IMR-90 (cell line): ENCODE measurements around the gene RNF186. TPM values are rescaled to one million over a fixed set of nuclear protein-coding genes. Genes with fewer than 3 reads are reported as not detected.

Experiments used
- ATAC-seq: fragments of 200-7000 bp; cut with Tn5 transposase; 2 replicates; pipeline ENCODE4 v1.9.1; 2020; ENCODE audit warnings: low read depth, mild to moderate bottlenecking, moderate library complexity
- BruUV-seq: library from RNA; stranded (reverse); fragments of 400-500 nt; replicated peaks from 2 replicates; lab custom pipeline; 2021; lab: Mats Ljungman, UMichigan
- CTCF ChIA-PET: fragments of 300-600 bp; formaldehyde crosslinking; extraction: SDS; loops from one replicate; lab custom pipeline; 2021; ENCODE audit warnings: antibody characterized with exemption; lab: Yijun Ruan, JAX
- POLR2A ChIA-PET: fragments of 300-600 bp; sonication (Branson Sonifier 250); formaldehyde crosslinking; loops from one replicate; lab custom pipeline; 2022; ENCODE audit warnings: antibody characterized with exemption; ENCODE audit not compliant: unreplicated experiment; lab: Charles Lee
- DNase-seq: peaks from one replicate; pipeline ENCODE4 v3.0.0; 2013
- H2AFZ ChIP-seq: replicated peaks from 2 replicates; pipeline ENCODE3; 2013; ENCODE audit warnings: low read length, mild to moderate bottlenecking; ENCODE audit not compliant: poor library complexity
- H2AK5ac ChIP-seq: 2 replicates; pipeline ENCODE4 v1.6.1; 2013; ENCODE audit warnings: low read depth, low read length, inconsistent platforms
- H2AK9ac ChIP-seq: replicated peaks from 2 replicates; pipeline ENCODE3; 2013; ENCODE audit warnings: mild to moderate bottlenecking, low read depth, low read length, moderate library complexity; ENCODE audit not compliant: poor library complexity
- H2BK120ac ChIP-seq: 2 replicates; pipeline ENCODE4 v1.6.1; 2013; ENCODE audit warnings: low read depth, low read length, inconsistent platforms
- H2BK15ac ChIP-seq: 3 replicates; pipeline ENCODE4 v1.6.1; 2013; ENCODE audit warnings: low read depth, low read length, inconsistent platforms
- H2BK20ac ChIP-seq: 2 replicates; pipeline ENCODE4 v1.6.1; 2013; ENCODE audit warnings: low read depth, mild to moderate bottlenecking, inconsistent platforms, low read length, moderate library complexity
- H2BK5ac ChIP-seq: 2 replicates; pipeline ENCODE4 v1.6.1; 2013; ENCODE audit warnings: mild to moderate bottlenecking, low read depth, low read length, inconsistent platforms; ENCODE audit not compliant: poor library complexity, severe bottlenecking
- H3K14ac ChIP-seq: replicated peaks from 2 replicates; pipeline ENCODE4 v1.6.1; 2013; ENCODE audit warnings: low read depth, low read length, inconsistent platforms
- H3K18ac ChIP-seq: 2 replicates; pipeline ENCODE4 v1.6.1; 2013; ENCODE audit warnings: low read depth, low read length, control low read depth
- H3K23ac ChIP-seq: 2 replicates; pipeline ENCODE4 v1.6.1; 2013; ENCODE audit warnings: low read depth, low read length, inconsistent platforms
- H3K27ac ChIP-seq: 2 replicates; pipeline ENCODE4 v1.5.1; 2013; ENCODE audit warnings: mild to moderate bottlenecking, control low read depth, low read length; ENCODE audit not compliant: insufficient read depth
- H3K27me3 ChIP-seq: 2 replicates; pipeline ENCODE4 v1.6.1; 2013; ENCODE audit warnings: low read length; ENCODE audit not compliant: control insufficient read depth, insufficient read depth
- H3K36me3 ChIP-seq: 2 replicates; pipeline ENCODE4 v1.6.1; 2013; ENCODE audit warnings: low read length, mixed read lengths; ENCODE audit not compliant: control insufficient read depth, insufficient read depth
- H3K4ac ChIP-seq: 2 replicates; pipeline ENCODE4 v1.6.1; 2013; ENCODE audit warnings: low read depth, low read length, inconsistent platforms
- H3K4me1 ChIP-seq: 2 replicates; pipeline ENCODE4 v1.6.1; 2013; ENCODE audit warnings: low read length, mixed read lengths; ENCODE audit not compliant: control insufficient read depth, insufficient read depth
- H3K4me2 ChIP-seq: 2 replicates; pipeline ENCODE4 v1.6.1; 2013; ENCODE audit warnings: low read depth, mild to moderate bottlenecking, control low read depth, low read length, moderate library complexity
- H3K4me3 ChIP-seq: 2 replicates; pipeline ENCODE4 v1.5.1; 2013; ENCODE audit warnings: low read depth, mild to moderate bottlenecking, control low read depth, low read length, moderate library complexity; ENCODE audit not compliant: insufficient read depth
- H3K56ac ChIP-seq: 2 replicates; pipeline ENCODE4 v1.6.1; 2013; ENCODE audit warnings: low read length, inconsistent platforms; ENCODE audit not compliant: insufficient read depth; ENCODE audit errors: extremely low read depth
- H3K79me1 ChIP-seq, 2 experiments: 2 replicates each; pipeline ENCODE4 v1.6.1; 2013; ENCODE audit warnings: low read length in 2 of 2, inconsistent platforms in 1 of 2, low read depth in 1 of 2
- H3K9ac ChIP-seq: 2 replicates; pipeline ENCODE4 v1.6.1; 2013; ENCODE audit warnings: low read depth, low read length, control low read depth
- H3K9me1 ChIP-seq: 2 replicates; pipeline ENCODE4 v1.6.1; 2013; ENCODE audit warnings: low read length, inconsistent platforms; ENCODE audit not compliant: insufficient read depth
- H3K9me3 ChIP-seq: 2 replicates; pipeline ENCODE4 v1.6.1; 2013; ENCODE audit warnings: low read length; ENCODE audit not compliant: control insufficient read depth, insufficient read depth
- H4K20me1 ChIP-seq: 2 replicates; pipeline ENCODE4 v1.6.1; 2013; ENCODE audit warnings: low read length, inconsistent platforms; ENCODE audit not compliant: insufficient read depth
- H4K5ac ChIP-seq: 2 replicates; pipeline ENCODE4 v1.6.1; 2013; ENCODE audit warnings: mild to moderate bottlenecking, low read depth, low read length, control low read depth
- H4K8ac ChIP-seq, 2 experiments: 2 replicates each; pipeline ENCODE4 v1.6.1; 2013; ENCODE audit warnings: low read depth in 2 of 2, low read length in 2 of 2, control low read depth in 1 of 2, inconsistent platforms in 1 of 2
- H4K91ac ChIP-seq: 2 replicates; pipeline ENCODE4 v1.6.1; 2013; ENCODE audit warnings: low read depth, low read length, inconsistent platforms; ENCODE audit not compliant: insufficient read depth
- BHLHE40 ChIP-seq: fragments of 150-350 bp; IDR thresholded peaks from 2 replicates; pipeline ENCODE4 v1.6.1; 2016; ENCODE audit warnings: mild to moderate bottlenecking, low read depth, low read length
- MXI1 ChIP-seq: IDR thresholded peaks from 2 replicates; pipeline ENCODE4 v1.6.1; 2012; ENCODE audit warnings: low read depth, mild to moderate bottlenecking, low read length, moderate library complexity, borderline replicate concordance
- SMC3 ChIP-seq: fragments of 150-350 bp; IDR thresholded peaks from 2 replicates; pipeline ENCODE4 v1.6.1; 2016; ENCODE audit warnings: low read depth, mild to moderate bottlenecking, antibody characterized with exemption, low read length, moderate library complexity
- WGBS, 2 experiments: methylation state at CpG; one replicate each; pipeline versions ENCODE4 v1.1.5 to v1.1.7; 2013; ENCODE audit warnings: missing lambda C conversion rate in 2 of 2; ENCODE audit not compliant: insufficient read length in 1 of 2; ENCODE audit errors: extremely low coverage in 2 of 2; 5-methylcytosine and 5-hydroxymethylcytosine counted together
- dilution Hi-C: fragments of 300-500 bp; cut with HindIII; formaldehyde crosslinking; loops from one replicate; pipeline ENCODE4 v1.14.3; 2018; ENCODE audit warnings: low sequenced_read_pairs; ENCODE audit not compliant: unreplicated experiment
- in situ Hi-C: fragments of 300-500 bp; cut with MboI; formaldehyde crosslinking; loops from 3 replicates; pipeline ENCODE4 v1.14.3; 2019; ENCODE audit warnings: low sequenced_read_pairs, inconsistent platforms, mixed read lengths
- intact Hi-C: fragments of 100-400 bp; cut with micrococcal nuclease; formaldehyde crosslinking; loops from 2 replicates; pipeline ENCODE4 v1.10.0; 2022
- polyA plus RNA-seq, 3 experiments: library from polyadenylated mRNA; depleted of rRNA; stranded (reverse); fragments of >200 nt; gene quantifications; 2 replicates each; pipeline ENCODE4 v1.2.3, GENCODE V29; 2012; ENCODE audit warnings: low replicate concordance in 1 of 3
- total RNA-seq: library from RNA; depleted of rRNA; stranded (reverse); fragments of >200 nt; gene quantifications from 2 replicates; pipeline ENCODE4 v1.2.3, GENCODE V29; 2012

RNF186 gene
- total and polyA plus RNA-seq, 2 of the 4 experiments (the other 2 are of a cell fraction), result not detected

- peaks cover 20% of the 10 kb centered on the region; the same call in 1 of the 2 replicates for H3K9me1 ChIP-seq
- peak overlapping the region; percentile 84 for H2BK5ac ChIP-seq
- peak overlapping the region; percentile 62 for H4K5ac ChIP-seq
- ATAC-seq, result peak; percentile 81
- peak overlapping the region; percentile 93 for H2AFZ ChIP-seq
- H3K4ac ChIP-seq, result peak overlapping the region; percentile 90
- peak; percentile 88 for DNase-seq
- peak overlapping the region; percentile 65 for H3K4me2 ChIP-seq
- peak overlapping the region; percentile 42 to 90 for H4K8ac ChIP-seq
- H3K36me3 ChIP-seq, result 0 out of 2 replicates have a peak, but pooled peaks cover 2% of the 10 kb centered on the region
- H2BK20ac ChIP-seq, result no peak overlapping the region
- BruUV-seq, result no TSS peak
- H3K4me1 ChIP-seq, result peaks cover 9% of the 10 kb centered on the region
- TF ChIP-seq MXI1, result no peak
- peak; percentile 100 for TF ChIP-seq BHLHE40
- TF ChIP-seq SMC3, result no peak
- peak overlapping the region; percentile 73 for H3K14ac ChIP-seq
- WGBS, 2 experiments, result 1% methylated on average over 14 of the region's 33 CpGs; no CpG with 5 or more reads in 1 of the 2 experiments
- in situ Hi-C loops, result no loop called here
- H3K18ac ChIP-seq, result peak overlapping the region; percentile 22; the same call in 1 of the 2 replicates
- H4K20me1 ChIP-seq, result no peaks in the 10 kb centered on the region
- H3K27me3 ChIP-seq, result peaks cover 9% of the 10 kb centered on the region
- CTCF ChIA-PET, result no interaction called here
- H3K9ac ChIP-seq, result peak overlapping the region; percentile 34
- peak overlapping the region; percentile 81 for H2BK120ac ChIP-seq
- H3K27ac ChIP-seq, result peak overlapping the region; percentile 75
- H3K9me3 ChIP-seq, result no peaks in the 10 kb centered on the region
- no peak overlapping the region for H2BK15ac ChIP-seq
- peaks cover 11 to 15% of the 10 kb centered on the region in 2 experiments; a peak in 3 of 4 replicates for H3K79me1 ChIP-seq
- H3K56ac ChIP-seq, result peak overlapping the region; percentile 39; the same call in 1 of the 2 replicates
- dilution Hi-C loops, result no loop called here
- intact Hi-C loops, result loop anchor here (1.0 kb wide), 1 partner anchor 85 kb away; no protein-coding TSS in a partner anchor
- POLR2A ChIA-PET, result no interaction called here
- peak overlapping the region; percentile 67 for H4K91ac ChIP-seq
- peak overlapping the region; percentile 89 for H2AK9ac ChIP-seq
- H2AK5ac ChIP-seq, result peak overlapping the region; percentile 77; the same call in 1 of the 2 replicates
- peak overlapping the region; percentile 60 for H3K4me3 ChIP-seq
- H3K23ac ChIP-seq, result peak overlapping the region; percentile 44
These were observed 14.8 kb downstream of the RNF186 start for GRCh38 chr1:19800076-19800804.
